ENCODE measurements around the gene LGALS3BP. TPM values are rescaled to one million over a fixed set of nuclear protein-coding genes. Genes with fewer than 3 reads are reported as not detected.

The LGALS3BP gene
- total and polyA plus RNA-seq, 2 of the 13 experiments (the other 11 are each of a cell fraction or from before 2014, with no cell fraction given): 137 to 332 TPM

DNA sequence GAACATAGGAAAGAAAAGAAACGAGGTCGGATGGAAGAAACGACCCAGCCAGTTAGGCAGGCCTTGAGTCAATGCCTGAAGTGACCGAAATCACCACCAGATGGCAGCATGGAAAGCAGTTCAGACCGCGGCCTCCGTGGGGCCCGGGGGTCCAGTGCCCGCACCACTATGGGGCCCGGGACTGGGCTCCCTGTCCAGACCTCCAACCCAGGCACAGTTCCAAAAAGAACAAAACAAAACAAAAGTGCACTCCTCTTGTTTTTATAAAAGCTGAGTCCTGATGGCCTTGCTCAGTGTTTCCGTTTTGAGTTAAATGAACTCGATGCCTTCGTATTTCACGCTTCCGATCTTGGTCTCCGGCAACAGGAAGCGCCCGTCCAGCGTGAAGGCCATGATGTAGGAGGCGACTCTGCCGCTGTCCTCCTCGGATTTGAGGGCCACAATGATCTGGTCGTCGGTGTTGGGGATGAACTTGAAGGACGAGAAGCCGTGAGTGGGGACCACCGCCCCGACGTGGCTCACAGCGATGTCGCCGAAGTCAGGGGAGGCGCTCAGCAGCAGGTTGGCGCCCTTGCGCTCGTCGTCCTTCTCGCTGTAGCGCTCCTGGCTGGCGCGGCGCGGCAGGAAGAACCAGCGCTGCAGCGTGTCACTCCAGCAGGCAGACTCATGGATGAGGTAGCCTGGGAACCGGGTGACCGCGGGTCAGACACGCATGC lies 13.7 kb upstream of the LGALS3BP start (continued):
- TF ChIP-seq, protein P1, sequence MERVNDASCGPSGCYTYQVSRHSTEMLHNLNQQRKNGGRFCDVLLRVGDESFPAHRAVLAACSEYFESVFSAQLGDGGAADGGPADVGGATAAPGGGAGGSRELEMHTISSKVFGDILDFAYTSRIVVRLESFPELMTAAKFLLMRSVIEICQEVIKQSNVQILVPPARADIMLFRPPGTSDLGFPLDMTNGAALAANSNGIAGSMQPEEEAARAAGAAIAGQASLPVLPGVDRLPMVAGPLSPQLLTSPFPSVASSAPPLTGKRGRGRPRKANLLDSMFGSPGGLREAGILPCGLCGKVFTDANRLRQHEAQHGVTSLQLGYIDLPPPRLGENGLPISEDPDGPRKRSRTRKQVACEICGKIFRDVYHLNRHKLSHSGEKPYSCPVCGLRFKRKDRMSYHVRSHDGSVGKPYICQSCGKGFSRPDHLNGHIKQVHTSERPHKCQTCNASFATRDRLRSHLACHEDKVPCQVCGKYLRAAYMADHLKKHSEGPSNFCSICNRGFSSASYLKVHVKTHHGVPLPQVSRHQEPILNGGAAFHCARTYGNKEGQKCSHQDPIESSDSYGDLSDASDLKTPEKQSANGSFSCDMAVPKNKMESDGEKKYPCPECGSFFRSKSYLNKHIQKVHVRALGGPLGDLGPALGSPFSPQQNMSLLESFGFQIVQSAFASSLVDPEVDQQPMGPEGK (CRISPR knock-in tag; IDR thresholded peaks at IDR 0.05): peak; percentile 61
- no peak for TF ChIP-seq THAP11 (CRISPR knock-in tag; IDR thresholded peaks at IDR 0.05)
- TF ChIP-seq ZNF232 (CRISPR knock-in tag; IDR thresholded peaks at IDR 0.05; ENCODE audit: borderline replicate concordance): no peak
- no peak for TF ChIP-seq FOXK1 (CRISPR knock-in tag; IDR thresholded peaks at IDR 0.05; ENCODE audit: borderline replicate concordance, low read depth)
- TF ChIP-seq, protein P2, sequence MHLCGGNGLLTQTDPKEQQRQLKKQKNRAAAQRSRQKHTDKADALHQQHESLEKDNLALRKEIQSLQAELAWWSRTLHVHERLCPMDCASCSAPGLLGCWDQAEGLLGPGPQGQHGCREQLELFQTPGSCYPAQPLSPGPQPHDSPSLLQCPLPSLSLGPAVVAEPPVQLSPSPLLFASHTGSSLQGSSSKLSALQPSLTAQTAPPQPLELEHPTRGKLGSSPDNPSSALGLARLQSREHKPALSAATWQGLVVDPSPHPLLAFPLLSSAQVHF (CRISPR knock-in tag; IDR thresholded peaks at IDR 0.05): no peak
- TF ChIP-seq MATR3 (CRISPR knock-in tag; IDR thresholded peaks at IDR 0.05): no peak
- TF ChIP-seq, protein P3, sequence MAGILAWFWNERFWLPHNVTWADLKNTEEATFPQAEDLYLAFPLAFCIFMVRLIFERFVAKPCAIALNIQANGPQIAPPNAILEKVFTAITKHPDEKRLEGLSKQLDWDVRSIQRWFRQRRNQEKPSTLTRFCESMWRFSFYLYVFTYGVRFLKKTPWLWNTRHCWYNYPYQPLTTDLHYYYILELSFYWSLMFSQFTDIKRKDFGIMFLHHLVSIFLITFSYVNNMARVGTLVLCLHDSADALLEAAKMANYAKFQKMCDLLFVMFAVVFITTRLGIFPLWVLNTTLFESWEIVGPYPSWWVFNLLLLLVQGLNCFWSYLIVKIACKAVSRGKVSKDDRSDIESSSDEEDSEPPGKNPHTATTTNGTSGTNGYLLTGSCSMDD (CRISPR knock-in tag; IDR thresholded peaks at IDR 0.05): no peak
- TF ChIP-seq, protein P4, sequence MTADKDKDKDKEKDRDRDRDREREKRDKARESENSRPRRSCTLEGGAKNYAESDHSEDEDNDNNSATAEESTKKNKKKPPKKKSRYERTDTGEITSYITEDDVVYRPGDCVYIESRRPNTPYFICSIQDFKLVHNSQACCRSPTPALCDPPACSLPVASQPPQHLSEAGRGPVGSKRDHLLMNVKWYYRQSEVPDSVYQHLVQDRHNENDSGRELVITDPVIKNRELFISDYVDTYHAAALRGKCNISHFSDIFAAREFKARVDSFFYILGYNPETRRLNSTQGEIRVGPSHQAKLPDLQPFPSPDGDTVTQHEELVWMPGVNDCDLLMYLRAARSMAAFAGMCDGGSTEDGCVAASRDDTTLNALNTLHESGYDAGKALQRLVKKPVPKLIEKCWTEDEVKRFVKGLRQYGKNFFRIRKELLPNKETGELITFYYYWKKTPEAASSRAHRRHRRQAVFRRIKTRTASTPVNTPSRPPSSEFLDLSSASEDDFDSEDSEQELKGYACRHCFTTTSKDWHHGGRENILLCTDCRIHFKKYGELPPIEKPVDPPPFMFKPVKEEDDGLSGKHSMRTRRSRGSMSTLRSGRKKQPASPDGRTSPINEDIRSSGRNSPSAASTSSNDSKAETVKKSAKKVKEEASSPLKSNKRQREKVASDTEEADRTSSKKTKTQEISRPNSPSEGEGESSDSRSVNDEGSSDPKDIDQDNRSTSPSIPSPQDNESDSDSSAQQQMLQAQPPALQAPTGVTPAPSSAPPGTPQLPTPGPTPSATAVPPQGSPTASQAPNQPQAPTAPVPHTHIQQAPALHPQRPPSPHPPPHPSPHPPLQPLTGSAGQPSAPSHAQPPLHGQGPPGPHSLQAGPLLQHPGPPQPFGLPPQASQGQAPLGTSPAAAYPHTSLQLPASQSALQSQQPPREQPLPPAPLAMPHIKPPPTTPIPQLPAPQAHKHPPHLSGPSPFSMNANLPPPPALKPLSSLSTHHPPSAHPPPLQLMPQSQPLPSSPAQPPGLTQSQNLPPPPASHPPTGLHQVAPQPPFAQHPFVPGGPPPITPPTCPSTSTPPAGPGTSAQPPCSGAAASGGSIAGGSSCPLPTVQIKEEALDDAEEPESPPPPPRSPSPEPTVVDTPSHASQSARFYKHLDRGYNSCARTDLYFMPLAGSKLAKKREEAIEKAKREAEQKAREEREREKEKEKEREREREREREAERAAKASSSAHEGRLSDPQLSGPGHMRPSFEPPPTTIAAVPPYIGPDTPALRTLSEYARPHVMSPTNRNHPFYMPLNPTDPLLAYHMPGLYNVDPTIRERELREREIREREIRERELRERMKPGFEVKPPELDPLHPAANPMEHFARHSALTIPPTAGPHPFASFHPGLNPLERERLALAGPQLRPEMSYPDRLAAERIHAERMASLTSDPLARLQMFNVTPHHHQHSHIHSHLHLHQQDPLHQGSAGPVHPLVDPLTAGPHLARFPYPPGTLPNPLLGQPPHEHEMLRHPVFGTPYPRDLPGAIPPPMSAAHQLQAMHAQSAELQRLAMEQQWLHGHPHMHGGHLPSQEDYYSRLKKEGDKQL (CRISPR knock-in tag; IDR thresholded peaks at IDR 0.05; ENCODE audit: low read depth): no peak
- TF ChIP-seq ATRX (CRISPR knock-in tag; IDR thresholded peaks at IDR 0.05; ENCODE audit: borderline replicate concordance): no peak
- TF ChIP-seq BORCS8-MEF2B (CRISPR knock-in tag; IDR thresholded peaks at IDR 0.05): peak; percentile 49; the same call in 1 of the 2 replicates
- TF ChIP-seq, protein P5, sequence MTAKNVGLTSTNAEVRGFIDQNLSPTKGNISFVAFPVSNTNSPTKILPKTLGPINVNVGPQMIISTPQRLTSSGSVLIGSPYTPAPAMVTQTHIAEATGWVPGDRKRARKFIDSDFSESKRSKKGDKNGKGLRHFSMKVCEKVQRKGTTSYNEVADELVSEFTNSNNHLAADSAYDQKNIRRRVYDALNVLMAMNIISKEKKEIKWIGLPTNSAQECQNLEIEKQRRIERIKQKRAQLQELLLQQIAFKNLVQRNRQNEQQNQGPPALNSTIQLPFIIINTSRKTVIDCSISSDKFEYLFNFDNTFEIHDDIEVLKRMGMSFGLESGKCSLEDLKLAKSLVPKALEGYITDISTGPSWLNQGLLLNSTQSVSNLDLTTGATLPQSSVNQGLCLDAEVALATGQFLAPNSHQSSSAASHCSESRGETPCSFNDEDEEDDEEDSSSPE (CRISPR knock-in tag; IDR thresholded peaks at IDR 0.05): no peak
- TF ChIP-seq ZBTB7B (CRISPR knock-in tag; IDR thresholded peaks at IDR 0.05): peak; percentile 43; the same call in 1 of the 2 replicates
- TF ChIP-seq RXRA (CRISPR knock-in tag; IDR thresholded peaks at IDR 0.05): no peak
- TF ChIP-seq RXRB (CRISPR knock-in tag; IDR thresholded peaks at IDR 0.05; ENCODE audit: borderline replicate concordance): no peak
- TF ChIP-seq ZNF234 (CRISPR knock-in tag; conservative IDR thresholded peaks at IDR 0.05): no peak

Measured in HepG2 (cell line).